IPS DF 19.7 (cell line): ENCODE measurements around the gene MRPS12.

ENCODE experiments used
- DNase-seq: peaks from one replicate; pipeline ENCODE4 v3.0.0-alpha.2; 2013; ENCODE audit warnings: low read depth, low spot score

The MRPS12 gene

GRCh38 chr19:38975214-38975860 lies 44.6 kb downstream of the MRPS12 start, which contains the start of gene FBXO17:
TSS of gene FBXO17 (minus strand) at chr19:38975742. CDS start at chr19:38950319, 25,423 bp downstream.
- DNase-seq: no peak

GRCh38 chr19:38975861-38976271 lies 45.1 kb downstream of the MRPS12 start:
- DNase-seq: no peak

GRCh38 chr19:38977445-38978325 lies 46.9 kb downstream of the MRPS12 start:
- DNase-seq: no peak

GRCh38 chr19:38978326-38978689 lies 47.6 kb downstream of the MRPS12 start:
- DNase-seq: no peak

GRCh38 chr19:38979812-38980211 lies 49.1 kb downstream of the MRPS12 start:
- no peak for DNase-seq

GRCh38 chr19:38980583-38981374 lies 50.0 kb downstream of the MRPS12 start:
- no peak for DNase-seq
